HEK293 (cell line): ENCODE results near the gene LEF1.
A peak's percentile ranks its signal among the peaks of the same experiment; 100 is the strongest.

Experiments used
- CTCF ChIA-PET: fragments of 350-600 bp; formaldehyde crosslinking; extraction: SDS; loops from one replicate; lab custom pipeline; 2021; ENCODE audit warnings: antibody characterized with exemption; lab: Yijun Ruan, JAX
- POLR2A ChIA-PET: fragments of 300-600 bp; formaldehyde crosslinking; extraction: SDS; loops from one replicate; lab custom pipeline; 2020; ENCODE audit warnings: antibody characterized with exemption, inconsistent platforms; lab: Yijun Ruan, JAX
- H3K27ac ChIP-seq: fragments of 200-500 bp; sonication (Bioruptor generic); 2 replicates; pipeline ENCODE4 v1.5.1; 2014; ENCODE audit warnings: low read depth, low read length, control low read depth, inconsistent platforms; ENCODE audit errors: extremely low read depth
- H3K36me3 ChIP-seq, 2 experiments: fragments of 200-500 bp in 1 of 2; sonication (Bioruptor generic) in 1 of 2; 1 replicate in 1 of 2; 2 replicates in 1 of 2; pipeline ENCODE4 v1.5.1; 2014 to 2017; ENCODE audit warnings: inconsistent platforms in 2 of 2, low read length in 2 of 2; ENCODE audit not compliant: control insufficient read depth in 2 of 2, insufficient read depth in 1 of 2
- H3K4me1 ChIP-seq: fragments of 200-500 bp; sonication (Bioruptor generic); 2 replicates; pipeline ENCODE4 v1.5.1; 2014; ENCODE audit warnings: mild to moderate bottlenecking, low read length, inconsistent platforms; ENCODE audit not compliant: control insufficient read depth, insufficient read depth
- H3K4me3 ChIP-seq: 2 replicates; pipeline ENCODE4 v1.5.1; 2011; ENCODE audit warnings: low read depth, mild to moderate bottlenecking, control low read depth, low read length, moderate library complexity
- H3K9me3 ChIP-seq: fragments of 200-500 bp; sonication (Bioruptor generic); 2 replicates; pipeline ENCODE4 v1.5.1; 2014; ENCODE audit warnings: low read depth, low read length, inconsistent platforms; ENCODE audit not compliant: control insufficient read depth, insufficient read depth
- BCL6B ChIP-seq: fragments of 450-650 bp; formaldehyde crosslinking; IDR thresholded peaks from 2 replicates; pipeline ENCODE4 v1.5.1; 2017; ENCODE audit warnings: missing biosample characterization, missing genetic modification characterization
- SP2 ChIP-seq: fragments of 450-650 bp; formaldehyde crosslinking; IDR thresholded peaks from 2 replicates; pipeline ENCODE4 v1.5.1; 2016; ENCODE audit warnings: missing biosample characterization, missing genetic modification characterization
- TCF7L2 ChIP-seq: IDR thresholded peaks from 2 replicates; pipeline ENCODE4 v1.6.1; 2011; ENCODE audit warnings: low read depth, mild to moderate bottlenecking, inconsistent platforms, low read length, moderate library complexity, borderline replicate concordance
- ZBTB44 ChIP-seq: fragments of 450-650 bp; IDR thresholded peaks from 2 replicates; pipeline ENCODE4 v1.5.1; 2018; ENCODE audit warnings: missing biosample characterization, mild to moderate bottlenecking, missing genetic modification characterization
- ZNF157 ChIP-seq: fragments of 450-650 bp; formaldehyde crosslinking; IDR thresholded peaks from 2 replicates; pipeline ENCODE4 v1.5.1; 2016; ENCODE audit warnings: missing biosample characterization, missing genetic modification characterization
- ZNF280D ChIP-seq: fragments of 450-650 bp; formaldehyde crosslinking; IDR thresholded peaks from 2 replicates; pipeline ENCODE4 v1.5.1; 2016; ENCODE audit warnings: missing biosample characterization, missing genetic modification characterization
- ZNF362 ChIP-seq: fragments of 450-650 bp; formaldehyde crosslinking; IDR thresholded peaks from 2 replicates; pipeline ENCODE4 v1.5.1; 2016; ENCODE audit warnings: missing biosample characterization, missing genetic modification characterization
- ZNF521 ChIP-seq: fragments of 450-650 bp; formaldehyde crosslinking; IDR thresholded peaks from 2 replicates; pipeline ENCODE4 v1.5.1; 2017; ENCODE audit warnings: missing biosample characterization, mild to moderate bottlenecking, missing genetic modification characterization
- ZNF654 ChIP-seq: fragments of 450-650 bp; formaldehyde crosslinking; IDR thresholded peaks from 2 replicates; pipeline ENCODE4 v1.5.1; 2016; ENCODE audit warnings: low read depth, missing biosample characterization, missing genetic modification characterization
- ZNF658 ChIP-seq: fragments of 450-650 bp; formaldehyde crosslinking; IDR thresholded peaks from 2 replicates; pipeline ENCODE4; 2016; ENCODE audit warnings: missing biosample characterization, missing genetic modification characterization
- ZSCAN30 ChIP-seq: fragments of 450-650 bp; IDR thresholded peaks from 2 replicates; pipeline ENCODE4 v1.5.1; 2018; ENCODE audit warnings: missing biosample characterization, mild to moderate bottlenecking, missing genetic modification characterization, moderate library complexity

LEF1 gene

GRCh38 chr4:108031427-108032083 lies 137.2 kb downstream of the LEF1 start (continued):
- no peak for TF ChIP-seq ZNF280D (tag by site-specific recombination)
- no peak for TF ChIP-seq ZBTB44
- no peak for TF ChIP-seq TCF7L2
- TF ChIP-seq ZSCAN30 (tag by site-specific recombination) = no peak
- TF ChIP-seq BCL6B (tag by site-specific recombination) = no peak

- Histone ChIP-seq H3K9me3 (no peaks in the 10 kb centered on the region), H3K4me1 (no peaks in the 10 kb centered on the region), H3K4me3 (no peak overlapping the region), H3K27ac (no peak overlapping the region), H3K36me3 (peaks cover 8 to 83% of the 10 kb centered on the region in 2 experiments)
- peak; percentile 26 for TF ChIP-seq ZNF654
- no peak for TF ChIP-seq ZNF658 (tag by site-specific recombination)
- TF ChIP-seq SP2 (tag by site-specific recombination) = no peak
- no peak for TF ChIP-seq ZNF521
- ChIA-PET CTCF (interaction anchor here (0.5 to 2.9 kb wide), 8 partner anchors 11 to 667 kb away, joined by 3 to 12 read pairs (median 4); no protein-coding TSS in a partner anchor), POLR2A (no interaction called here)
These were observed 138.4 kb downstream of the LEF1 start for GRCh38 chr4:108030332-108030731.

GRCh38 chr4:108029731-108030130 lies 139.0 kb downstream of the LEF1 start:
- Histone ChIP-seq H3K36me3 (peaks cover 8 to 85% of the 10 kb centered on the region in 2 experiments), H3K27ac (no peak overlapping the region), H3K4me3 (no peak overlapping the region), H3K4me1 (no peaks in the 10 kb centered on the region), H3K9me3 (no peaks in the 10 kb centered on the region)
- CTCF ChIA-PET = interaction anchor here (0.5 to 2.9 kb wide), 6 partner anchors 10 to 668 kb away, joined by 3 to 12 read pairs (median 3); no protein-coding TSS in a partner anchor
- TF ChIP-seq ZNF362 (tag by site-specific recombination) = no peak
- peak; percentile 61 for TF ChIP-seq ZNF157 (tag by site-specific recombination)
- POLR2A ChIA-PET = no interaction called here
